ENCODE results near the gene SRD5A1.
A peak's percentile ranks its signal among the peaks of the same experiment; 100 is the strongest.

SRD5A1 gene

GRCh38 chr5:6714226-6715041 is 81.2 kb downstream of the SRD5A1 start:
- DNase-seq = peak; percentile 24

DNA sequence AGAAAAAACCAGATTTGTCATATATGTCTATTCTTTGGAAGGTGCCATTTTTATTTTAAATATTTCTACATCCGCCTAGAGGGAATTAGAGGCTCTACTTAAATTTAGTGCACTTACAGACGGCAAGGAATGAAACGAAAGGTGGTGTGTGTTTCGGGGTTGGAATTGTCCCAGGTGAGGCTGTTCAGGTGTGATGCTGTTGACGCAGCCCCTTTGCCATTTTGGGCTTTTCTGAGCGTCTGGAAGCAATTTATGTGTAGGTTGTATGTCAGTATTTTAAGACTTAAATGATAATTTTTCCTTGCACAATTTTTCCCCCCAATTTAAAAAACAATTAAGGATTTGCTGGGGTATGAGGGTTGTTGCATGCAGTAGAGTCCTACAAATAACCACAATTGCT is 82.0 kb downstream of the SRD5A1 start:
- DNase-seq = no peak

DNA sequence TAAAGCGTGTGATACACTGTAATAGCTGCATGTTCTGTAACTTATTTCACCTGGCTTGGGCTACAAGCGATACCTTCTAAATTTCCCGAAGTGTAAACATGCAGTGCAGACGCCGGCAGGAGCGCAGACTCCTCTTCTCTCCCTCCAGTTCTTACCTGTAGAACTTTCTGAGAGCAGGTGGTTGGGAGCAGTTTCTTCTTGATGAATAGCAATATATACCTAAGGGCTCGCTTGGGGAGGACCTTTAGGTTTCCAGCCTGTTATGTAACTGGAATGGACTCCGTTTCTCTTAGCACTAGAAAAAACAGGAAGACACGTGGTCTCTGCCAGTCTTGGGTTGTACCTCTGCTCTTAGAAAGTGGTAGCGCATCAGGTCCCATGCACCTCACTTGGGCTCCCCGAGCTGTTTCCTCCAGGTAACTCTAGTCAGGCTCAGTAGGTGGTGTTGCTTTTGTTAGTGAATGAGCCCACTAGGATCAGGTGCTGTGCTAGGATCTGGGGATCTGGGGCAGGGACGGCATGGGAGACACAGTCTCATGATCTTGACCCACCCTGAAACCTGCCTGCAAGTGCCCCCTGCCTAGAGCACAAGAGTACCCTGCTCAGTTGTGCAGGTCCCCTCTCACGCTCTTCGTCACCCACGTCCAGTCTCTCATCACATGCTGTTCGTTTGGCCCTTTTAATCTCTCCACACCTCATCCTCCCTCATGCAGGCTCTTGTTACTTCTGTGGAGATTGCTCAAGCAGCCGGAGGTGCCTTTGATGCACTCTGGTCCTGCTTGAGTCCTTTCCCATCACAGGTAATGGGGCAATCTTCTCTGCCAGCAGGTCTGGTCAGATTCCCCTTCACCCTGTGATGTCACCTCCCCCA is 82.8 kb downstream of the SRD5A1 start:
- peak; percentile 57 for DNase-seq

GRCh38 chr5:6716629-6717149 is 83.4 kb downstream of the SRD5A1 start:
- no peak for DNase-seq

- DNase-seq = no peak
Measured at GRCh38 chr5:6717247-6717646, 84.0 kb downstream of the SRD5A1 start.

DNA sequence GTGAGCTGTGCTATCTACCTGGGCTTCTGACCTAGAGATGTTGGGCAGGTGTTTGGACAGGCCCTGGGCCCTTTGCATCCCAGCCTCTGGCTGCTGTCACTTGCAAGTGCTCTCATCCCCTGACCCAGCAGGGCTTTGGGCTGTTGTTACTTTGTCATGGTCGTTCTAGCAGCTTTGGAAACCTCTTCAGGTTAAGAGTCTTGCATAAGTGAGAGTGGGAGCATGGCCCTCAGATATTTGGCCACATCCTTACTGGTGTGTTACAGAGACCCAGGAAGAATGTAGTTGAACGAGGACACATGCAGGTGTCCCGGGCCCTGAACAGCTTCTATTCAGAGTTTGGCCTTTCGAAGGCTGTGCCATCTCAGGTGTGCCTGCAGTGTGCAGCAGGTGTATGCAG is 84.4 kb downstream of the SRD5A1 start:
- no peak for DNase-seq

GRCh38 chr5:6718161-6718681 is 85.0 kb downstream of the SRD5A1 start:
- DNase-seq = no peak

DNA sequence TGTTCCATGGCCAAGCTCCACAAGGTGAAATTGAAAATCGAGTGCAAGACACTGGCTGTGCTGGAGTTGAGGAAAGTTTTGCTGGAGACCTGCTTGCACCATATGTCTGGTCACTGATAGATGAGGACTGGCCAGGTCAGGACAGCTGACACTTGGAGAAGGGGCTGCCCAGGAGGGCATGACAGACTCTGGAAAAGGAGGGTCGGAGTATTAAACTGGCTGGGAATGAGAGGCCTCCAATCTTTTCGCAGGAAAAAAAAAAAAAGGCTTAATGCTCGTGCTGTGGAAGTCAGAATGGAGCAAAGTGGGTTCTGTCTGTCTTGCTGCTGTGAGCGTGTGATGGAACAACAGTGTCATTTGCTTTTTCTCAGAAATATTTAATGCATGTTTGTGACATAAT is 85.5 kb downstream of the SRD5A1 start:
- no peak for DNase-seq

GRCh38 chr5:6719417-6719816 is 86.2 kb downstream of the SRD5A1 start:
- no peak for DNase-seq

DNA sequence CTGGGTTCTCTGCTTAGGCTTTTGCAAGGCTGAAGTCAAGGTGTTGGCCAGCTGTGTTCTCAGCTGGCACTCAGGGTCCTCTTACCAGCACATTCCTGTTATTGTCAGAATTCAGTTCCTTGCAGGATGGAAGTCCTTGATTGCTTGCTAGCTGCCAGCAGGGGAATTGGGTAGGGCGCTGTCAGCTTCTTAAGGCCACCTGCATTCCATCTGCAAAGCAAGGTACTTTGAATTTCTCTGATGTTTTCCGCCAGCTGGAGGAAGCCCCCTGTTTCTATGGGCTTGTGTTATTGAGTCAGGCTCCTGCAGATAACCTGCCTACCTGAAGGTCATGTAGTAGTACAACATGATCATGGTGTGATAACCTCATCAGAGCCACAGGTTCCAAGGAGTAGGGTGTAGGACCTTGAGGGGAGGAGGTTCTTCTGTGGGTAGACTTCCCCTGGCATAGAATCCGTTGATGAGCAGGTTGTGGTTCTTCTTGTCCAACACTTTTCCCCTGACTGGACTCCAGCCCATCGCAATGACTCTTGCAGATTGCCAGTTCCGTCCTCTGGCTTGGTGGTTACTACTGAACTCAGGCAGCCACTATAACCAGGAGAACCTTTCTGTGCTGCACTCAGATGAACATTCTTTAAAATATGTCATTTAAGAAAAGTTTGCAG is 86.8 kb downstream of the SRD5A1 start:
- DNase-seq = no peak

- DNase-seq = no peak
Measured at GRCh38 chr5:6720561-6720921, 87.3 kb downstream of the SRD5A1 start.

GRCh38 chr5:6721442-6721841 is 88.2 kb downstream of the SRD5A1 start:
- DNase-seq = no peak

DNA sequence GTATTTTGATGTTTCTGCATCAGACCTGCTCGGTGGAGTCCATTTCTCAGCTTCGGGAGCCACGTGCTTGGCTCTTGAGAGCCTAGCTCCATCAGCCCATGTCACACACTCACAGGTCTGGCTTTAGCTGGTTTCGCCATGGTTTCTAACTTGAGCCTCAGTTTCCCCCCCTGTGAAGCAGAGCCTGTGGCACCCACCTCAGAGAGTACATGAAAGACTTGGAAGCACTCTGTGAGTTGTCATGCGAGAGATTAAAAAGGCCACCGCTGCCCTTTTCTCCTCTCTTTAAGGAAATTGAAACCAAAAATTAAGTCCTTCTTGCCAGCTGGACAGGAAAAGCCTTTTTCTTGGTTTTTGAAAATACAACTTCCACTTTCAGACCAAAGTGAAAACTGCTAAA is 88.8 kb downstream of the SRD5A1 start:
- DNase-seq = no peak

DNA sequence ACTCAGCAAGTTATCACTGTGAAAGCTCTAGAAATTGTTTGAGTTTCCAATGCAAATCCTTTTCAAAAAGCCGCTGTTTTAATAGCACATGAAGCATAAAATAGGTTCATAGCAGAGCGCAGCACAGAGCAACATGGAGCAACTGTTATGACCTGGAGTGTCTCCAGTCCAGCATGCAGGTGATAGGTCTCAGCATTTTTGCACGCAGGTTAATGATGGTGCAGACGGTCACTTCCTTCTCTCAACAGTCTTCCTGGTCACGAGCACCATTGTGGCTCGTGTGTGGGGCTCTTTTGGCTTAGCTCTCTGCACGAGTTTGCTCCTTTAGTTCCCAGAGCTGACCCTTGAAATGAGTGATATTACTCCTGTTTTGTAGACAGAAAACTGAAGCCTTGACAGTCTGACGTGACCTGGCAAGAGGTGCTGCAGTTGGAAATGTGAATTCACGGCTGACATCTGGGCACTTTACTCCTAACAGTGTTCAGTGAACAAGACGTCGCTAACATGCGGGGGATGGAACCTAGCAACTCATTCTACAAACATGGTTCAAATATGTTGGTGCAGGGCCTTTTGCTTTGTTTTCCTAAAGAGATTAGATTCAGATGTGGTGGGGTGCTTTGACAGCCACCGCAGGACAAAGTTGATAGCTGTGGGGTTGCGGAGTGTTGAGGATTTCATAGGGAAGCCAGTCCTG is 90.0 kb downstream of the SRD5A1 start:
- DNase-seq = no peak

- no peak for DNase-seq
Measured at GRCh38 chr5:6723816-6724300, 90.6 kb downstream of the SRD5A1 start.
